Mammary epithelial cell (primary cell): ENCODE results near the gene ADK.

Experiments used
- CTCF ChIP-seq, 2 donors: IDR thresholded peaks in 1 of 2; conservative IDR thresholded peaks in 1 of 2; 2 replicates each; pipeline ENCODE4 v1.5.1; 2011 to 2012; ENCODE audit warnings: inconsistent platforms in 2 of 2, low read length in 2 of 2, mild to moderate bottlenecking in 2 of 2, control low read depth in 1 of 2, low read depth in 1 of 2; ENCODE audit not compliant: insufficient read depth in 1 of 2; ENCODE audit errors: extremely low read depth in 1 of 2
- EZH2 ChIP-seq: IDR thresholded peaks from 2 replicates; pipeline ENCODE4 v1.6.1; 2012; ENCODE audit warnings: low read length, inconsistent platforms, borderline replicate concordance

GRCh38 chr10:74289951-74290350 is 138.9 kb downstream of the ADK start:
- TF ChIP-seq CTCF (conservative IDR thresholded peaks at IDR 0.05 in 1 of 2, IDR thresholded peaks at IDR 0.05 in 1 of 2; ENCODE audit: extremely low read depth in 1 of 2, insufficient read depth in 1 of 2, low read depth in 1 of 2, low read length in 2 of 2) (no peak), EZH2 (no peak)
